GM12878 (cell line): ENCODE measurements around the gene TMEM209. TPM values are rescaled to one million over a fixed set of nuclear protein-coding genes. Genes with fewer than 3 reads are reported as not detected.

Experiments
- ATAC-seq: fragments of 200-7000 bp; cut with Tn5 transposase; 3 replicates; pipeline ENCODE4 v1.9.1; 2020; ENCODE audit warnings: mild to moderate bottlenecking, moderate library complexity
- BruUV-seq: library from RNA; stranded (reverse); fragments of 400-500 nt; replicated peaks from 2 replicates; lab custom pipeline; 2021; lab: Mats Ljungman, UMichigan
- CTCF ChIA-PET: fragments of 300-600 bp; sonication (Branson Sonifier 250); formaldehyde crosslinking; extraction: SDS; loops from one replicate; lab custom pipeline; 2021; ENCODE audit warnings: inconsistent platforms; lab: Yijun Ruan, JAX
- POLR2A ChIA-PET: fragments of 350-600 bp; formaldehyde crosslinking; extraction: SDS; loops from one replicate; lab custom pipeline; 2021; ENCODE audit warnings: inconsistent platforms; lab: Charles Lee
- RAD21 ChIA-PET: fragments of 300-600 bp; sonication (Branson Sonifier 250); formaldehyde crosslinking; loops from one replicate; lab custom pipeline; 2023; ENCODE audit warnings: antibody characterized with exemption; ENCODE audit not compliant: unreplicated experiment; lab: Charles Lee
- SMC1A ChIA-PET: fragments of 300-600 bp; sonication (Branson Sonifier 250); formaldehyde crosslinking; loops from one replicate; lab custom pipeline; 2023; ENCODE audit not compliant: unreplicated experiment, uncharacterized antibody; lab: Charles Lee
- DNase-seq: peaks from one replicate; pipeline ENCODE4 v3.0.0-alpha.2; 2011; ENCODE audit warnings: low read depth, low spot score
- FAIRE-seq: peaks from 3 replicates; lab custom pipeline; 2011; peaks lifted over from hg19 to GRCh38; lab: Jason Lieb, UNC
- H2AFZ ChIP-seq: 2 replicates; pipeline ENCODE4 v1.6.0; 2011; ENCODE audit warnings: low read depth, low read length, control low read depth; ENCODE audit not compliant: control insufficient read depth
- H3K27ac ChIP-seq: 2 replicates; pipeline ENCODE4 v1.5.1; 2011; ENCODE audit warnings: control low read depth; ENCODE audit not compliant: control insufficient read depth, insufficient read depth
- H3K27me3 ChIP-seq, 2 experiments: replicated peaks in 1 of 2; 2 replicates each; pipeline versions ENCODE4 v1.6.0 to v1.6.1; 2011; ENCODE audit warnings: low read length in 1 of 2; ENCODE audit not compliant: control insufficient read depth in 2 of 2, insufficient read depth in 2 of 2
- H3K36me3 ChIP-seq, 2 experiments: 2 replicates each; pipeline ENCODE4 v1.5.1; 2011; ENCODE audit warnings: low read length in 1 of 2; ENCODE audit not compliant: control insufficient read depth in 2 of 2, insufficient read depth in 2 of 2
- H3K4me1 ChIP-seq: 2 replicates; pipeline ENCODE4 v1.6.1; 2011; ENCODE audit warnings: mild to moderate bottlenecking, low read length, moderate library complexity, mixed read lengths; ENCODE audit not compliant: control insufficient read depth, insufficient read depth
- H3K4me2 ChIP-seq: 2 replicates; pipeline ENCODE4 v1.6.0; 2011; ENCODE audit warnings: control low read depth; ENCODE audit not compliant: control insufficient read depth, insufficient read depth
- H3K4me3 ChIP-seq: fragments of 200-600 bp; sonication (generic); 2 replicates; pipeline ENCODE4 v1.5.1; 2016
- H3K79me2 ChIP-seq: 2 replicates; pipeline ENCODE4 v1.6.0; 2011; ENCODE audit warnings: low read length; ENCODE audit not compliant: control insufficient read depth, insufficient read depth
- H3K9ac ChIP-seq: 2 replicates; pipeline ENCODE4 v1.8.0; 2011; ENCODE audit warnings: low read length, control low read depth, mixed read lengths; ENCODE audit not compliant: control insufficient read depth, insufficient read depth
- H3K9me3 ChIP-seq: replicated peaks from 3 replicates; pipeline ENCODE4 v1.5.1; 2011; ENCODE audit warnings: mild to moderate bottlenecking, low read length; ENCODE audit not compliant: control insufficient read depth, insufficient read depth
- H4K20me1 ChIP-seq: 2 replicates; pipeline ENCODE4 v1.6.0; 2011; ENCODE audit not compliant: control insufficient read depth, insufficient read depth
- BHLHE40 ChIP-seq, 2 experiments: fragments of 450-650 bp in 1 of 2; IDR thresholded peaks; 2 replicates each; pipeline ENCODE4 v1.6.1; 2011 to 2017; ENCODE audit warnings: low read depth in 2 of 2, borderline replicate concordance in 1 of 2, improper control_type of control experiment in 1 of 2, low read length in 1 of 2, mild to moderate bottlenecking in 1 of 2
- CEBPB ChIP-seq, 2 experiments: fragments of 150-350 bp in 1 of 2; IDR thresholded peaks; 2 replicates each; pipeline ENCODE4 v1.6.1; 2012 to 2014; ENCODE audit warnings: low read depth in 2 of 2, low read length in 2 of 2, borderline replicate concordance in 1 of 2, inconsistent platforms in 1 of 2
- FOXM1 ChIP-seq: IDR thresholded peaks from 2 replicates; pipeline ENCODE4 v1.6.1; 2012; ENCODE audit warnings: low read depth, mild to moderate bottlenecking, inconsistent platforms, low read length, moderate library complexity
- HDAC6 ChIP-seq: fragments of 200-600 bp; sonication (generic); IDR thresholded peaks from one replicate; pipeline ENCODE4 v1.8.0; 2017; ENCODE audit warnings: antibody characterized with exemption; ENCODE audit not compliant: unreplicated experiment
- JUNB ChIP-seq: IDR thresholded peaks from 2 replicates; pipeline ENCODE4 v1.6.1; 2016; ENCODE audit warnings: antibody characterized with exemption, mild to moderate bottlenecking
- KAT2A ChIP-seq: conservative IDR thresholded peaks from 2 replicates; pipeline ENCODE4 v1.6.1; 2011; ENCODE audit warnings: low read depth, low read length; ENCODE audit not compliant: control insufficient read depth
- LARP7 ChIP-seq: fragments of 450-650 bp; IDR thresholded peaks from 2 replicates; pipeline ENCODE4 v1.6.1; 2017; ENCODE audit warnings: mild to moderate bottlenecking
- NRF1 ChIP-seq: conservative IDR thresholded peaks from 2 replicates; pipeline ENCODE4 v1.6.1; 2011; ENCODE audit warnings: mild to moderate bottlenecking, low read depth, low read length, improper control_type of control experiment
- WGBS: methylation state at CpG from one replicate; pipeline ENCODE4 v1.1.6; 2016; ENCODE audit warnings: low lambda C conversion rate; ENCODE audit not compliant: insufficient replicate concordance, insufficient coverage; ENCODE audit errors: missing lambda C conversion rate; 5-methylcytosine and 5-hydroxymethylcytosine counted together
- in situ Hi-C: fragments of 300-500 bp; cut with MboI; formaldehyde crosslinking; loops from 9 replicates; pipeline ENCODE4 v1.14.3; 2018; ENCODE audit warnings: mixed read lengths
- intact Hi-C: fragments of 100-400 bp; cut with micrococcal nuclease; formaldehyde crosslinking; loops from one replicate; pipeline ENCODE4 v1.14.2; 2022; ENCODE audit not compliant: unreplicated experiment
- polyA plus RNA-seq, 11 experiments: library from polyadenylated mRNA; depleted of rRNA in 4 of 11; unstranded in 6 of 11; stranded (reverse) in 5 of 11; fragments of >200 nt; fragmentation: Nextera tagmentation in 4 of 11; fragmentation: Illumina TruSeq in 1 of 11; extraction: Ambion mirVana in 4 of 11; extraction: Trizol in 1 of 11; gene quantifications; 1 replicate in 1 of 11; 2 replicates in 10 of 11; pipeline versions ENCODE4 v1.2.1 to v1.2.3, GENCODE V29; 2011 to 2016; ENCODE audit warnings: inconsistent platforms in 2 of 11, missing spikeins in 2 of 11, low read depth in 1 of 11
- total RNA-seq, 4 experiments: library from RNA; depleted of rRNA in 3 of 4; stranded (reverse); fragments of >200 nt in 3 of 4; fragmentation: Illumina TruSeq in 1 of 4; extraction: Trizol in 1 of 4; gene quantifications; 2 replicates each; pipeline versions ENCODE4 v1.2.1 to v1.2.3, GENCODE V29; 2013 to 2021
- TF ChIP-seq, protein P1 (sequence below): IDR thresholded peaks from 2 replicates; pipeline ENCODE4 v1.6.1; 2012; ENCODE audit warnings: mild to moderate bottlenecking, low read depth, low read length
- TF ChIP-seq, protein P2 (sequence below): fragments of 450-650 bp; IDR thresholded peaks from 2 replicates; pipeline ENCODE4 v1.6.1; 2016; ENCODE audit warnings: mild to moderate bottlenecking
- TF ChIP-seq, protein P3 (sequence below): fragments of 450-650 bp; IDR thresholded peaks from 2 replicates; pipeline ENCODE4 v1.6.1; 2014; ENCODE audit warnings: mild to moderate bottlenecking

Gene TMEM209
- total and polyA plus RNA-seq, 10 of the 15 experiments (the other 5 are each of a cell fraction or from before 2014, with no cell fraction given) = 22.1 to 41.2 (median 35.1) TPM

DNA sequence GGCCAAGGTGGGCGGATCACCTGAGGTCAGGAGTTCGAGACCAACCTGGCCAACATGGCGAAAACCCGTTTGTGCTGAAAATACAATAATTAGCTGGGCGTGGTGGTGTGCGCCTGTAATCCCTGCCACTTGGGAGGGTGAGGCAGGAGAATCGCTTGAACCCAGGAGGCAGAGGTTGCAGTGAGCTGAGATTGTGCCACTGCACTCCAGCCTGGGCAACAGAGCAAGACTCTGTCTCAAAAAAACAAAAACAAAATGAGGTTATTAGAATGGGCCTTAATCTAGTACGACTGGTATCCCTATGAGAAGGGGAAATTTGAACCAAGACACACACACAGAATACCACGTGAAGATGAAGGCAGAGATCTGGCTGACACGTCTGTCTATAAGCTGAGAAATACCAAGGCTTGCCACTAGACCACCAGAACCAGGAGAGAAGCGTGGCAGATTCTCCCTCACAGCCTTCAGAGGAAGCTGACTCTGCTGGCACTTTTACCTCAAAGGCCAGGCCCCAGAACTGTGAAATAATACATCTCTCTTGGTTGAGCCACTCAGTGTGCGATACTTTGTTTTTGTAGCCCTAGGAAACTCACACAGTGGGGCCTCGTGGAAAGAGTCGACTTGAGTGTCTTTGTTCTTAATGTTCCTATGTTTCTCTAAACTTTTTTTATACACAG, 59.6 kb downstream of the TMEM209 start:
- TF ChIP-seq, protein P1, sequence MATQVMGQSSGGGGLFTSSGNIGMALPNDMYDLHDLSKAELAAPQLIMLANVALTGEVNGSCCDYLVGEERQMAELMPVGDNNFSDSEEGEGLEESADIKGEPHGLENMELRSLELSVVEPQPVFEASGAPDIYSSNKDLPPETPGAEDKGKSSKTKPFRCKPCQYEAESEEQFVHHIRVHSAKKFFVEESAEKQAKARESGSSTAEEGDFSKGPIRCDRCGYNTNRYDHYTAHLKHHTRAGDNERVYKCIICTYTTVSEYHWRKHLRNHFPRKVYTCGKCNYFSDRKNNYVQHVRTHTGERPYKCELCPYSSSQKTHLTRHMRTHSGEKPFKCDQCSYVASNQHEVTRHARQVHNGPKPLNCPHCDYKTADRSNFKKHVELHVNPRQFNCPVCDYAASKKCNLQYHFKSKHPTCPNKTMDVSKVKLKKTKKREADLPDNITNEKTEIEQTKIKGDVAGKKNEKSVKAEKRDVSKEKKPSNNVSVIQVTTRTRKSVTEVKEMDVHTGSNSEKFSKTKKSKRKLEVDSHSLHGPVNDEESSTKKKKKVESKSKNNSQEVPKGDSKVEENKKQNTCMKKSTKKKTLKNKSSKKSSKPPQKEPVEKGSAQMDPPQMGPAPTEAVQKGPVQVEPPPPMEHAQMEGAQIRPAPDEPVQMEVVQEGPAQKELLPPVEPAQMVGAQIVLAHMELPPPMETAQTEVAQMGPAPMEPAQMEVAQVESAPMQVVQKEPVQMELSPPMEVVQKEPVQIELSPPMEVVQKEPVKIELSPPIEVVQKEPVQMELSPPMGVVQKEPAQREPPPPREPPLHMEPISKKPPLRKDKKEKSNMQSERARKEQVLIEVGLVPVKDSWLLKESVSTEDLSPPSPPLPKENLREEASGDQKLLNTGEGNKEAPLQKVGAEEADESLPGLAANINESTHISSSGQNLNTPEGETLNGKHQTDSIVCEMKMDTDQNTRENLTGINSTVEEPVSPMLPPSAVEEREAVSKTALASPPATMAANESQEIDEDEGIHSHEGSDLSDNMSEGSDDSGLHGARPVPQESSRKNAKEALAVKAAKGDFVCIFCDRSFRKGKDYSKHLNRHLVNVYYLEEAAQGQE = no peak
- TF ChIP-seq LARP7 (no peak), HDAC6 (no peak), BHLHE40 (IDR thresholded peaks at IDR 0.05; ENCODE audit: borderline replicate concordance in 1 of 2, low read depth in 2 of 2, low read length in 1 of 2) (no peak), FOXM1 (no peak), NRF1 (no peak), JUNB (no peak), CEBPB (IDR thresholded peaks at IDR 0.05; ENCODE audit: borderline replicate concordance in 1 of 2, low read depth in 2 of 2, low read length in 2 of 2) (no peak), KAT2A (no peak)
- TF ChIP-seq, protein P2, sequence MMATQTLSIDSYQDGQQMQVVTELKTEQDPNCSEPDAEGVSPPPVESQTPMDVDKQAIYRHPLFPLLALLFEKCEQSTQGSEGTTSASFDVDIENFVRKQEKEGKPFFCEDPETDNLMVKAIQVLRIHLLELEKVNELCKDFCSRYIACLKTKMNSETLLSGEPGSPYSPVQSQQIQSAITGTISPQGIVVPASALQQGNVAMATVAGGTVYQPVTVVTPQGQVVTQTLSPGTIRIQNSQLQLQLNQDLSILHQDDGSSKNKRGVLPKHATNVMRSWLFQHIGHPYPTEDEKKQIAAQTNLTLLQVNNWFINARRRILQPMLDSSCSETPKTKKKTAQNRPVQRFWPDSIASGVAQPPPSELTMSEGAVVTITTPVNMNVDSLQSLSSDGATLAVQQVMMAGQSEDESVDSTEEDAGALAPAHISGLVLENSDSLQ = no peak
- TF ChIP-seq, protein P3, sequence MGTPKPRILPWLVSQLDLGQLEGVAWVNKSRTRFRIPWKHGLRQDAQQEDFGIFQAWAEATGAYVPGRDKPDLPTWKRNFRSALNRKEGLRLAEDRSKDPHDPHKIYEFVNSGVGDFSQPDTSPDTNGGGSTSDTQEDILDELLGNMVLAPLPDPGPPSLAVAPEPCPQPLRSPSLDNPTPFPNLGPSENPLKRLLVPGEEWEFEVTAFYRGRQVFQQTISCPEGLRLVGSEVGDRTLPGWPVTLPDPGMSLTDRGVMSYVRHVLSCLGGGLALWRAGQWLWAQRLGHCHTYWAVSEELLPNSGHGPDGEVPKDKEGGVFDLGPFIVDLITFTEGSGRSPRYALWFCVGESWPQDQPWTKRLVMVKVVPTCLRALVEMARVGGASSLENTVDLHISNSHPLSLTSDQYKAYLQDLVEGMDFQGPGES = no peak
- TF ChIP-seq, all 136 proteins: peak for 0
- RAD21 ChIA-PET = interaction anchor here (0.6 kb wide), 1 partner anchor 612 kb away, joined by 4 read pairs; no protein-coding TSS in a partner anchor
- Histone ChIP-seq H4K20me1 (no peaks in the 10 kb centered on the region), H3K27me3 (no peaks in the 10 kb centered on the region), H2AFZ (no peak overlapping the region), H3K9me3 (no peaks in the 10 kb centered on the region), H3K4me2 (no peak overlapping the region), H3K4me1 (peaks cover 40% of the 10 kb centered on the region), H3K36me3 (no peaks in the 10 kb centered on the region), H3K9ac (no peak overlapping the region), H3K4me3 (no peak overlapping the region), H3K27ac (no peak overlapping the region), H3K79me2 (no peaks in the 10 kb centered on the region)
- POLR2A ChIA-PET = no interaction called here
- CTCF ChIA-PET = interaction anchor here (0.8 kb wide), 1 partner anchor 22 kb away, joined by 3 read pairs; no protein-coding TSS in a partner anchor
- DNase-seq (no peak), ATAC-seq (no peak), FAIRE-seq (no peak)
- WGBS = 74% methylated on average over 14 of the region's 14 CpGs
- SMC1A ChIA-PET = no interaction called here
- no TSS peak for BruUV-seq
- intact Hi-C loops (no loop called here), in situ Hi-C loops (no loop called here)
